Uterus (tissue), 2 donors: ENCODE results near the gene MUC5B.

ENCODE experiments used
- CTCF ChIP-seq, 4 experiments: fragments of 200-600 bp in 2 of 4; fragments of 450-650 bp in 2 of 4; sonication (generic) in 2 of 4; IDR thresholded peaks; one replicate each; pipeline ENCODE4 v1.5.1; 2016 to 2019; ENCODE audit warnings: antibody characterized with exemption in 4 of 4, mild to moderate bottlenecking in 2 of 4, moderate library complexity in 1 of 4
- POLR2A ChIP-seq, 2 donors: fragments of 450-650 bp; IDR thresholded peaks; one replicate each; pipeline ENCODE4 v1.6.1; 2016; ENCODE audit warnings: antibody characterized with exemption in 2 of 2, mild to moderate bottlenecking in 1 of 2, moderate library complexity in 1 of 2

GRCh38 chr11:1302461-1303125, 79.7 kb downstream of the MUC5B start:
- TF ChIP-seq CTCF (IDR thresholded peaks at IDR 0.05) (no peak), POLR2A (IDR thresholded peaks at IDR 0.05) (no peak)
